Ectodermal cell (in vitro differentiated cells): ENCODE results near the gene FXR2.

Experiments used
- H3K27ac ChIP-seq: 2 replicates; pipeline ENCODE4 v1.7.0; 2013; ENCODE audit warnings: mild to moderate bottlenecking, low read depth, low read length; ENCODE audit not compliant: insufficient read depth, poor library complexity, severe bottlenecking
- H3K27me3 ChIP-seq: 2 replicates; pipeline ENCODE4 v1.7.0; 2013; ENCODE audit warnings: mild to moderate bottlenecking, low read length; ENCODE audit not compliant: insufficient read depth, control insufficient read depth, poor library complexity, severe bottlenecking
- H3K36me3 ChIP-seq: one replicate; pipeline ENCODE4 v1.7.0; 2013; ENCODE audit warnings: low read length; ENCODE audit not compliant: control insufficient read depth, insufficient read depth
- H3K4me1 ChIP-seq: one replicate; pipeline ENCODE4 v1.7.0; 2013; ENCODE audit warnings: low read length; ENCODE audit not compliant: control insufficient read depth, insufficient read depth
- H3K4me3 ChIP-seq: 2 replicates; pipeline ENCODE4 v1.7.0; 2013; ENCODE audit warnings: low read depth, low read length, control low read depth; ENCODE audit not compliant: insufficient read depth
- H3K9me3 ChIP-seq: 2 replicates; pipeline ENCODE4 v1.7.0; 2013; ENCODE audit warnings: mild to moderate bottlenecking, low read length, moderate library complexity; ENCODE audit not compliant: control insufficient read depth
- WGBS, 2 experiments: methylation state at CpG; one replicate each; pipeline ENCODE4 v1.1.7; 2013; ENCODE audit warnings: missing lambda C conversion rate in 2 of 2; 5-methylcytosine and 5-hydroxymethylcytosine counted together

FXR2 gene

GRCh38 chr17:7557775-7558543, 56.7 kb downstream of the FXR2 start:
- whole genome bisulfite sequencing, 2 experiments, result 28 to 30% methylated on average over 21 of the region's 21 CpGs
- H3K27me3 ChIP-seq, result no peaks in the 10 kb centered on the region
- no peak overlapping the region for H3K4me3 ChIP-seq
- H3K36me3 ChIP-seq, result no peaks in the 10 kb centered on the region
- peaks cover 23% of the 10 kb centered on the region for H3K4me1 ChIP-seq
- H3K27ac ChIP-seq, result no peak overlapping the region
- no peaks in the 10 kb centered on the region for H3K9me3 ChIP-seq

GRCh38 chr17:7557147-7557764, 57.4 kb downstream of the FXR2 start:
- H3K27me3 ChIP-seq, result no peaks in the 10 kb centered on the region
- H3K4me1 ChIP-seq, result peaks cover 17% of the 10 kb centered on the region
- no peaks in the 10 kb centered on the region for H3K36me3 ChIP-seq
- 79% methylated on average over 19 of the region's 19 CpGs for WGBS, 2 experiments
- H3K27ac ChIP-seq, result no peak overlapping the region
- H3K9me3 ChIP-seq, result no peaks in the 10 kb centered on the region
- H3K4me3 ChIP-seq, result no peak overlapping the region

- H3K4me3 ChIP-seq, result no peak overlapping the region
- 96% methylated on average over 12 of the region's 12 CpGs for WGBS, 2 experiments
- no peaks in the 10 kb centered on the region for H3K9me3 ChIP-seq
- H3K27me3 ChIP-seq, result no peaks in the 10 kb centered on the region
- H3K4me1 ChIP-seq, result peaks cover 17% of the 10 kb centered on the region
- H3K36me3 ChIP-seq, result no peaks in the 10 kb centered on the region
- H3K27ac ChIP-seq, result no peak overlapping the region
Observed at GRCh38 chr17:7556627-7557026, 58.1 kb downstream of the FXR2 start.

- WGBS, 2 experiments, result 70 to 71% methylated on average over 10 of the region's 10 CpGs
- H3K27ac ChIP-seq, result no peak overlapping the region
- H3K9me3 ChIP-seq, result no peaks in the 10 kb centered on the region
- peaks cover 13% of the 10 kb centered on the region for H3K4me1 ChIP-seq
- no peak overlapping the region for H3K4me3 ChIP-seq
- no peaks in the 10 kb centered on the region for H3K36me3 ChIP-seq
- H3K27me3 ChIP-seq, result no peaks in the 10 kb centered on the region
Observed at GRCh38 chr17:7555320-7555948, 59.3 kb downstream of the FXR2 start.

GRCh38 chr17:7553356-7553755, 61.3 kb downstream of the FXR2 start:
- WGBS, 2 experiments, result 97 to 100% methylated on average over 1 of the region's 1 CpG
- H3K27me3 ChIP-seq, result peaks cover 7% of the 10 kb centered on the region
- H3K27ac ChIP-seq, result no peak overlapping the region
- no peak overlapping the region for H3K4me3 ChIP-seq
- no peaks in the 10 kb centered on the region for H3K9me3 ChIP-seq
- H3K36me3 ChIP-seq, result no peaks in the 10 kb centered on the region
- peaks cover 13% of the 10 kb centered on the region for H3K4me1 ChIP-seq

GRCh38 chr17:7552621-7553051, 62.1 kb downstream of the FXR2 start:
- no peak overlapping the region for H3K27ac ChIP-seq
- peaks cover 7% of the 10 kb centered on the region for H3K4me1 ChIP-seq
- no peaks in the 10 kb centered on the region for H3K9me3 ChIP-seq
- 90 to 92% methylated on average over 6 of the region's 6 CpGs for WGBS, 2 experiments
- no peaks in the 10 kb centered on the region for H3K36me3 ChIP-seq
- H3K4me3 ChIP-seq, result no peak overlapping the region
- H3K27me3 ChIP-seq, result peaks cover 14% of the 10 kb centered on the region

- WGBS, 2 experiments, result 90 to 91% methylated on average over 3 to 4 of the region's 4 CpGs
Observed at GRCh38 chr17:7551396-7551795, 63.3 kb downstream of the FXR2 start.

GRCh38 chr17:7550344-7550743, 64.4 kb downstream of the FXR2 start:
- Histone ChIP-seq H3K4me3 (no peak overlapping the region), H3K27ac (no peak overlapping the region), H3K36me3 (no peaks in the 10 kb centered on the region), H3K27me3 (peaks cover 20% of the 10 kb centered on the region), H3K4me1 (no peaks in the 10 kb centered on the region), H3K9me3 (no peaks in the 10 kb centered on the region)
- WGBS, 2 experiments, result 87 to 89% methylated on average over 6 of the region's 6 CpGs

More at GRCh38 chr17:7551396-7551795, 63.3 kb downstream of the FXR2 start:
- H3K4me1 ChIP-seq, result no peaks in the 10 kb centered on the region
- H3K9me3 ChIP-seq, result no peaks in the 10 kb centered on the region
- H3K27ac ChIP-seq, result no peak overlapping the region
- H3K36me3 ChIP-seq, result no peaks in the 10 kb centered on the region
- no peak overlapping the region for H3K4me3 ChIP-seq
- peaks cover 20% of the 10 kb centered on the region for H3K27me3 ChIP-seq

GRCh38 chr17:7549401-7550055, 65.2 kb downstream of the FXR2 start:
- H3K9me3 ChIP-seq, result no peaks in the 10 kb centered on the region
- WGBS, 2 experiments, result 81 to 83% methylated on average over 20 of the region's 20 CpGs
- H3K27me3 ChIP-seq, result peaks cover 20% of the 10 kb centered on the region
- H3K4me3 ChIP-seq, result peak overlapping the region; percentile 54
- H3K4me1 ChIP-seq, result no peaks in the 10 kb centered on the region
- no peak overlapping the region for H3K27ac ChIP-seq
- H3K36me3 ChIP-seq, result no peaks in the 10 kb centered on the region
